ENCODE results near the gene HAUS7.

The HAUS7 gene

GRCh38 chrX:153417637-153418036 is 52.7 kb downstream of the HAUS7 start:
- H3K27me3 ChIP-seq (ENCODE audit: insufficient read depth, low read depth, severe bottlenecking) = peaks cover 29% of the 10 kb centered on the region
- no peak for TF ChIP-seq CTCF (IDR thresholded peaks at IDR 0.05; ENCODE audit: low read depth, low read length)

GRCh38 chrX:153416781-153417450 is 53.5 kb downstream of the HAUS7 start:
- no peak for TF ChIP-seq CTCF (IDR thresholded peaks at IDR 0.05; ENCODE audit: low read depth, low read length)
- H3K36me3 ChIP-seq = no peaks in the 10 kb centered on the region
- no peak overlapping the region for H3K27ac ChIP-seq
- peak; percentile 51 for DNase-seq
- peaks cover 36% of the 10 kb centered on the region for H3K27me3 ChIP-seq (ENCODE audit: insufficient read depth, low read depth, severe bottlenecking)
- no peak overlapping the region for H3K4me3 ChIP-seq (ENCODE audit: low read depth, low read length)
- H3K9me3 ChIP-seq (ENCODE audit: severe bottlenecking) = no peaks in the 10 kb centered on the region

More at GRCh38 chrX:153417637-153418036, 52.7 kb downstream of the HAUS7 start:
- no peak overlapping the region for H3K27ac ChIP-seq
- no peaks in the 10 kb centered on the region for H3K9me3 ChIP-seq (ENCODE audit: severe bottlenecking)
- no peaks in the 10 kb centered on the region for H3K36me3 ChIP-seq
- DNase-seq = no peak
- no peak overlapping the region for H3K4me3 ChIP-seq (ENCODE audit: low read depth, low read length)

DNA sequence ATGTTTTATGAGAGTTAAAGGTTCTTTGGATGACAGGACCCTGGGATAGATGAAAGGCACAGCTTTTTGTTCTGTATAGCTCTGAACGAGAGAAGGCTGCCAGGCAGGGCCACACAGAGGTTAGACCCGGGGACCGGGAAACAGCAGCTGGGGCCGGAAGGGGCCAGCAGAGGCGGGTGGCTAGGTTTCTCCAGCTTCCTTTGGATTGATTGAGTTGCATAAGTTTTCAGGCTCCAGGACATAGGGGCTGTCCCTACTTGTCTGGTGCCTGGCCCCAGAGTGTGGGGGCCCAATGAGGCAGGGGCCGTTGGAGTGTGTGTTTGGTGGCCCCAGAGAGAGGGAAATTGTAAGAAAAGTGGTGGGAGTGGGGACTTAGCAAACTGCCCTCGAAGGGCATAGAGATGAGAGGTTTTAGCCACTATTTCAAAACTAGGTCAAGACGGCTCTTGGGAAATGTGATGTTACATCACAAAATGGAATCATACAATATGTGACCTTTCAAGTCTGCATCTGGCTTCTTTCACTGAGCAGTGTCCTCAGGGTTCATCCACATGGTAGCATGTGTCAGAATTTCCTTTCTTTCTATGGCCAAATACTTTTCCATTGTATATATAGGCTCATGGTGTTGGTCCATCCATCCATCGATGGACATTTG is 55.4 kb downstream of the HAUS7 start:
- Histone ChIP-seq H3K27ac (no peak overlapping the region), H3K36me3 (no peaks in the 10 kb centered on the region), H3K9me3 (ENCODE audit: severe bottlenecking) (no peaks in the 10 kb centered on the region), H3K4me3 (ENCODE audit: low read depth, low read length) (no peak overlapping the region), H3K27me3 (ENCODE audit: insufficient read depth, low read depth, severe bottlenecking) (peaks cover 49% of the 10 kb centered on the region)
- DNase-seq = no peak
- no peak for TF ChIP-seq CTCF (IDR thresholded peaks at IDR 0.05; ENCODE audit: low read depth, low read length)

DNA sequence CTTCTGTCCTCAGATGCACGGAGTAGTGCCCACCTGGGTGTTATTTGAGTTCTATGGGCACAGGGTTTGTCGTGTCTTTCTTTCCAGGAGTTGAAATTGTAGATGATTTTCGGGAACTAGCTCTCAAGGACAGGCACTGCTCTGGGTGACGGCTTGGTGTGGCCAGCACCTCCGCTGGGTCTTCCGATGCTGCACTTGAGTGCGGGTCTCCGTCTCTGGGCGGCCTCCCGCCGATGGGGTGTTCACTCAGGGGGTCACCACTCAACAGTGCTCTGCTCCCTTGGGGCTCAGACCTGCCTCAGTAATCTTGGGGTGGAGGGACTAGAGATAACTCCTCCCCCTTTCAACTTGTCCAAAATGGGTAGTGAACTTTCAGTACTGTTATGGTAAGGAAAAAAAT is 56.6 kb downstream of the HAUS7 start:
- H3K27me3 ChIP-seq (ENCODE audit: insufficient read depth, low read depth, severe bottlenecking) = peaks cover 51% of the 10 kb centered on the region
- no peak for TF ChIP-seq CTCF (IDR thresholded peaks at IDR 0.05; ENCODE audit: low read depth, low read length)
- H3K4me3 ChIP-seq (ENCODE audit: low read depth, low read length) = no peak overlapping the region
- no peak for DNase-seq
- no peak overlapping the region for H3K27ac ChIP-seq
- H3K36me3 ChIP-seq = no peaks in the 10 kb centered on the region
- no peaks in the 10 kb centered on the region for H3K9me3 ChIP-seq (ENCODE audit: severe bottlenecking)

GRCh38 chrX:153412746-153413720 is 57.3 kb downstream of the HAUS7 start:
- H3K27me3 ChIP-seq (ENCODE audit: insufficient read depth, low read depth, severe bottlenecking) = peaks cover 50% of the 10 kb centered on the region
- no peak for DNase-seq
- H3K4me3 ChIP-seq (ENCODE audit: low read depth, low read length) = no peak overlapping the region
- H3K36me3 ChIP-seq = no peaks in the 10 kb centered on the region
- no peak overlapping the region for H3K27ac ChIP-seq
- TF ChIP-seq CTCF (IDR thresholded peaks at IDR 0.05; ENCODE audit: low read depth, low read length) = 0 out of 2 replicates have a peak, but pooled peaks have one; percentile 20
- H3K9me3 ChIP-seq (ENCODE audit: severe bottlenecking) = no peaks in the 10 kb centered on the region
